ENCODE data around the gene ADNP2.

ADNP2 gene

GRCh38 chr18:80106482-80107051 lies 2.5 kb upstream of the ADNP2 start:
- DNase-seq: no peak

GRCh38 chr18:80107426-80107825 lies 1.6 kb upstream of the ADNP2 start:
- DNase-seq: no peak

- DNase-seq: no peak
These were observed 933 bp upstream of the ADNP2 start for GRCh38 chr18:80108121-80108536.

GRCh38 chr18:80109676-80110078 lies 615 bp downstream of the ADNP2 start:
- DNase-seq: peak in 1 of 2 experiments; percentile 33

GRCh38 chr18:80112624-80113248 lies 3.7 kb downstream of the ADNP2 start:
- DNase-seq: no peak

- no peak for DNase-seq
These were observed 6.0 kb downstream of the ADNP2 start for GRCh38 chr18:80115035-80115434.

GRCh38 chr18:80119111-80119510 lies 10.0 kb downstream of the ADNP2 start:
- DNase-seq: no peak

GRCh38 chr18:80120932-80121331 lies 11.9 kb downstream of the ADNP2 start:
- no peak for DNase-seq

- DNase-seq: no peak
These were observed 15.1 kb downstream of the ADNP2 start for GRCh38 chr18:80124131-80124530.

GRCh38 chr18:80126797-80127196 lies 17.7 kb downstream of the ADNP2 start:
- DNase-seq: no peak

GRCh38 chr18:80127635-80128034 lies 18.6 kb downstream of the ADNP2 start:
- DNase-seq: no peak

- no peak for DNase-seq
These were observed 20.8 kb downstream of the ADNP2 start for GRCh38 chr18:80129672-80130367.

GRCh38 chr18:80130555-80130954 lies 21.5 kb downstream of the ADNP2 start:
- DNase-seq: no peak

- DNase-seq: no peak
These were observed 23.2 kb downstream of the ADNP2 start for GRCh38 chr18:80132180-80132812.

GRCh38 chr18:80133124-80133523 lies 24.1 kb downstream of the ADNP2 start:
- no peak for DNase-seq

GRCh38 chr18:80135136-80135535 lies 26.1 kb downstream of the ADNP2 start:
- no peak for DNase-seq

- no peak for DNase-seq
These were observed 27.6 kb downstream of the ADNP2 start for GRCh38 chr18:80136679-80137078.

GRCh38 chr18:80137137-80137536 lies 28.1 kb downstream of the ADNP2 start:
- DNase-seq: no peak

- DNase-seq: no peak
These were observed 28.9 kb downstream of the ADNP2 start for GRCh38 chr18:80137976-80138375.

GRCh38 chr18:80140455-80140985 lies 31.5 kb downstream of the ADNP2 start:
- no peak for DNase-seq

GRCh38 chr18:80143881-80144280 lies 34.8 kb downstream of the ADNP2 start:
- no peak for DNase-seq

GRCh38 chr18:80145196-80145804 lies 36.2 kb downstream of the ADNP2 start:
- no peak for DNase-seq

- DNase-seq: peak in 1 of 2 experiments; percentile 56
These were observed 38.0 kb downstream of the ADNP2 start for GRCh38 chr18:80147037-80147417.

All from SHP77 (cell line).